Fibroblast of pulmonary artery (primary cell): ENCODE measurements around the gene ARPC5L.

Experiments
- DNase-seq: peaks from one replicate; pipeline ENCODE4 v3.0.0-alpha.2; 2010; ENCODE audit warnings: low read depth
- H3K4me3 ChIP-seq: replicated peaks from 2 replicates; pipeline ENCODE4 v1.5.1; 2011; ENCODE audit warnings: low read depth, mild to moderate bottlenecking, control low read depth, low read length, moderate library complexity
- CTCF ChIP-seq: IDR thresholded peaks from 2 replicates; pipeline ENCODE4 v1.5.1; 2011; ENCODE audit warnings: mild to moderate bottlenecking, control low read depth, low read length, inconsistent platforms; ENCODE audit errors: missing control alignments

The ARPC5L gene

GRCh38 chr9:124878518-124878917 lies 16.6 kb downstream of the ARPC5L start:
- no peak overlapping the region for H3K4me3 ChIP-seq
- DNase-seq: no peak
- no peak for TF ChIP-seq CTCF

- no peak for TF ChIP-seq CTCF
- DNase-seq: no peak
- no peak overlapping the region for H3K4me3 ChIP-seq
These were observed 17.3 kb downstream of the ARPC5L start for GRCh38 chr9:124879226-124879625.

GRCh38 chr9:124880501-124880900 lies 18.6 kb downstream of the ARPC5L start:
- no peak for TF ChIP-seq CTCF
- no peak for DNase-seq
- H3K4me3 ChIP-seq: no peak overlapping the region

- H3K4me3 ChIP-seq: no peak overlapping the region
- DNase-seq: no peak
- TF ChIP-seq CTCF: no peak
These were observed 19.3 kb downstream of the ARPC5L start for GRCh38 chr9:124881138-124881743.

GRCh38 chr9:124882231-124882630 lies 20.3 kb downstream of the ARPC5L start:
- H3K4me3 ChIP-seq: no peak overlapping the region
- TF ChIP-seq CTCF: no peak
- no peak for DNase-seq

GRCh38 chr9:124884376-124884775 lies 22.4 kb downstream of the ARPC5L start:
- no peak for DNase-seq
- H3K4me3 ChIP-seq: no peak overlapping the region
- TF ChIP-seq CTCF: no peak

GRCh38 chr9:124885551-124885950 lies 23.6 kb downstream of the ARPC5L start:
- no peak overlapping the region for H3K4me3 ChIP-seq
- no peak for TF ChIP-seq CTCF
- DNase-seq: no peak
